Stimulated activated naive CD8-positive, alpha-beta T cell treated with anti-CD3 and anti-CD28 coated beads, Interleukin-15, amount 100 ng/mL, for 72 hours (primary cell): ENCODE results near the gene SPSB3.
A peak's percentile ranks its signal among the peaks of the same experiment; 100 is the strongest.
"Not testable (repeated sequence)": the region's sequence is repeated elsewhere in the genome, so short reads cannot be mapped to it uniquely, and the experiment has no call there.

Experiments used
- ATAC-seq: fragments of 150-1000 bp; cut with Tn5 transposase; 2 replicates; pipeline ENCODE4 v1.10.0; 2021; ENCODE audit warnings: mild to moderate bottlenecking, moderate library complexity
- DNase-seq, 2 donors: peaks; one replicate each; pipeline ENCODE4 v3.0.0; 2021 to 2022
- H3K27ac Mint-ChIP-seq, 2 donors: one replicate each; pipeline ENCODE4 v1.8.0; 2022; ENCODE audit warnings: mild to moderate bottlenecking in 2 of 2, mixed read lengths in 2 of 2, moderate library complexity in 2 of 2
- H3K27me3 Mint-ChIP-seq: one replicate; pipeline ENCODE4 v1.8.0; 2022; ENCODE audit warnings: mixed read lengths
- H3K4me1 Mint-ChIP-seq: one replicate; pipeline ENCODE4 v1.8.0; 2022; ENCODE audit warnings: mild to moderate bottlenecking, mixed read lengths
- H3K4me3 Mint-ChIP-seq, 2 donors: one replicate each; pipeline ENCODE4 v1.8.0; 2022; ENCODE audit warnings: mild to moderate bottlenecking in 2 of 2, mixed read lengths in 2 of 2, moderate library complexity in 1 of 2
- H3K9me3 Mint-ChIP-seq, 2 donors: one replicate each; pipeline ENCODE4 v1.8.0; 2022; ENCODE audit warnings: mixed read lengths in 2 of 2

SPSB3 gene

GRCh38 chr16:1732551-1732987 is 49.8 kb downstream of the SPSB3 start:
- H3K9me3 Mint-ChIP-seq, H3K4me1 Mint-ChIP-seq, ATAC-seq, H3K27ac Mint-ChIP-seq, H3K4me3 Mint-ChIP-seq, H3K27me3 Mint-ChIP-seq, DNase-seq: not testable (repeated sequence)

DNA sequence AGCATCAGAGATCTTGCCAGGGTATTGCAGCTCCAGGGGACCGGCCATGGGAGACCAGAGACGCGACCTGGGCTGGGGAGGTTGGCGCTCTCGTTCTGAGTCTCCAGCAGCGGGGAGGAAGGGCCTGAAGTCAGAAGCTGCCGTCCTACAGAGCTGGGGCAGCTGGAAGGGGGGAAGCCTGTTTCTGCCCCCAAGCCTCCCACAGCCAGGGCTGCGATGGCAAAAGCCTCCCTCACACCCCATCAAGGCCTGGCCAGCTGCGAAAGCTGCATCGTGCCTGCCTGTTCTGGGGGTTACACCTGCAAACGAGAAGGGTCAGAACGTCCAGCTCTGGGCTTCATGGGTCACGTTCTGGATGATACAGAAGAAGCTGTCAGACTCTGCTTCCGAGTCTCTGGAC is 50.3 kb downstream of the SPSB3 start:
- DNase-seq (no peak), ATAC-seq (no peak)
- H3K9me3 Mint-ChIP-seq: no peaks in the 10 kb centered on the region
- H3K4me3 Mint-ChIP-seq: no peak overlapping the region
- no peaks in the 10 kb centered on the region for H3K4me1 Mint-ChIP-seq
- no peak overlapping the region for H3K27ac Mint-ChIP-seq
- H3K27me3 Mint-ChIP-seq: no peaks in the 10 kb centered on the region

- Mint-ChIP-seq H3K4me1 (no peaks in the 10 kb centered on the region), H3K9me3 (no peaks in the 10 kb centered on the region), H3K4me3 (no peak overlapping the region), H3K27me3 (no peaks in the 10 kb centered on the region), H3K27ac (no peak overlapping the region)
- ATAC-seq: no peak
- DNase-seq: no peak
Observed at GRCh38 chr16:1731603-1732002, 50.8 kb downstream of the SPSB3 start.

- DNase-seq (no peak), ATAC-seq (no peak)
- H3K9me3 Mint-ChIP-seq: no peaks in the 10 kb centered on the region
- H3K4me1 Mint-ChIP-seq: no peaks in the 10 kb centered on the region
- no peak overlapping the region for H3K4me3 Mint-ChIP-seq
- no peaks in the 10 kb centered on the region for H3K27me3 Mint-ChIP-seq
- no peak overlapping the region for H3K27ac Mint-ChIP-seq
Observed at GRCh38 chr16:1731073-1731472, 51.3 kb downstream of the SPSB3 start.

GRCh38 chr16:1729445-1729844 is 52.9 kb downstream of the SPSB3 start:
- Mint-ChIP-seq H3K4me1 (no peaks in the 10 kb centered on the region), H3K4me3 (no peak overlapping the region), H3K27ac (no peak overlapping the region), H3K27me3 (no peaks in the 10 kb centered on the region), H3K9me3 (no peaks in the 10 kb centered on the region)
- no peak for ATAC-seq
- DNase-seq: no peak

- Mint-ChIP-seq H3K4me3 (no peak overlapping the region), H3K9me3 (no peaks in the 10 kb centered on the region), H3K27me3 (no peaks in the 10 kb centered on the region), H3K4me1 (no peaks in the 10 kb centered on the region), H3K27ac (no peak overlapping the region)
- ATAC-seq (no peak), DNase-seq (no peak)
Observed at GRCh38 chr16:1729026-1729425, 53.3 kb downstream of the SPSB3 start.

DNA sequence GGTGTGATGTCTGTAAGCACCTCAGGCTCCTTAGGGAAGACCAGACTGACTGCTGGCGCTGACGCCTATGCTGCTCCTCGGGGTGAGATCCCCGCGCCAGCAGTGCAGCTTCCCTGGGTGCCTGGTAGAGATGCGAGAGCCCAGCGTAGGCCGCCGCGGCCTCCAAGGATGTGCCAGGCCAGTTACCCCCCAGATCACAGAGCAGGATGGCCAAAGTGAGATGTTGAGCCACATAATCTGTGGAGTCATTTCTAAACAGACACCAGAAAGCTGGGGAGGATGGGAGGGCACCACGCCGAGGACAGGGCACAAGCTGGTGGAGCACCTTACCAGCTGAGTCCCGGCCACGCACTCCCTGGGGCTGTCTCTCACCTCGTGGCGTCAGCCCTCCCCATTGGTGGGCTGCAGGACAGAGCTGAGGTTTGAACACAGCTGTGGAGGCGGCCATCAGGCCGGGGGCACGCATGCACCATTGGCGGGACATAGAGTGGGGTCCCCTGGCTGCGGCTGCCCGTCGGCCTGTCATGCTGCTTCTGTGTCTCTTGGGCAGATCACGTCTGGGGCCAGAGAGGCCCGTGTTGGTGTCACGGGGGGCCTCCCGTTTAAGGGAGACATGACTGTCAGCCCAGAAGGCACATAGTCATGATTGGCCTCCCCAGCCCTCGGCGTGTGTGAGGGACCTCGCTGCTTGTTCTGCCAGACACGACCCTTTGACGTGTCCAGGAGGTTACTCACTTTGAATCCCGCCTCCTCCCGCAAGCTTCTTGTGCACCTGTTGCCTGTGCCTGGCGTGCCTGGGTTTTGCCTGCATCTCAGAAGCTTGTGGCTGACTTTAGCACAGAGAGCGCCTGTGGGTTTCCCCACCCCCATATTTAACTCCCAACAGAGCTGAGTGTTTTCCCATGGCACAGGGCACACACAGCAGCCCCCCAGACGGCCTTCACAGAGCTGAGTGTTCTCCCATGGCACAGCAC is 54.4 kb downstream of the SPSB3 start:
- no peak overlapping the region for H3K4me3 Mint-ChIP-seq
- H3K27ac Mint-ChIP-seq: peak overlapping the region in 1 of 2 donors; percentile 50
- H3K4me1 Mint-ChIP-seq: peaks cover 9% of the 10 kb centered on the region

More for the DNA sequence above, 54.4 kb downstream of the SPSB3 start:
- DNase-seq (no peak), ATAC-seq (no peak)
- Mint-ChIP-seq H3K9me3 (no peaks in the 10 kb centered on the region), H3K27me3 (no peaks in the 10 kb centered on the region)
